Rectal smooth muscle tissue (tissue), 1 donor: ENCODE measurements around the gene SCFD2.

Experiments
- H3K27ac ChIP-seq: one replicate; pipeline ENCODE4 v1.7.0; 2013; ENCODE audit warnings: low read depth, low read length, inconsistent platforms
- H3K27me3 ChIP-seq: one replicate; pipeline ENCODE4 v1.7.0; 2013; ENCODE audit warnings: low read length; ENCODE audit not compliant: control insufficient read depth, insufficient read depth
- H3K36me3 ChIP-seq: one replicate; pipeline ENCODE4 v1.7.0; 2013; ENCODE audit warnings: low read length; ENCODE audit not compliant: control insufficient read depth, insufficient read depth
- H3K4me1 ChIP-seq: one replicate; pipeline ENCODE4 v1.7.0; 2013; ENCODE audit warnings: low read length; ENCODE audit not compliant: control insufficient read depth, insufficient read depth
- H3K4me3 ChIP-seq: one replicate; pipeline ENCODE4 v1.7.0; 2013; ENCODE audit warnings: low read length
- H3K9ac ChIP-seq: one replicate; pipeline ENCODE4 v1.7.0; 2013; ENCODE audit warnings: low read length

Gene SCFD2

DNA sequence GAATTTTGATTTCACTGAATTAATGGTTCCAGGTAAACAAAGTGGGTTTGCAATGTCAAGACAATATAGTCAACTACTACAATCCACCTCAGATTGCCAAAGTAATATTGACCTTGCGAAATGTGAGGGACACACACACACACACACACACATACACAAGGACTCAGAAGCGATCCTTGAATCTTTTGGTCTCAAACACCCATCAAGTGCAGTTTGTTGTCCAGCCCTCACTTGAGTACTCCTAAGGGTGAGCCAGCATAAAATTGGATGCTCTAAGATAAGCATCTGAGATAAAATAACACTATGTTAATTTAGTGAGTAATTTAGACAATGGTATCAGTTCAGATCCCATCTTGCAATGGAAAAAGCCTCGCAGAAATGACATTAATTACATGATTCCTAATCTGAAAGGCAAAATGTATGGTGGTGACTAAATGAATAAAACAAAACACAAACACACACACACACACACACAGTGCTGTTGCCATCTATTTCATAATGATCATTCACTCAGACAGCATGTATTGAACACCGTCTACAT is 401.2 kb downstream of the SCFD2 start:
- Histone ChIP-seq H3K27ac (no peak overlapping the region), H3K27me3 (no peaks in the 10 kb centered on the region), H3K4me1 (peaks cover 3% of the 10 kb centered on the region), H3K9ac (no peak overlapping the region), H3K36me3 (no peaks in the 10 kb centered on the region), H3K4me3 (no peak overlapping the region)

DNA sequence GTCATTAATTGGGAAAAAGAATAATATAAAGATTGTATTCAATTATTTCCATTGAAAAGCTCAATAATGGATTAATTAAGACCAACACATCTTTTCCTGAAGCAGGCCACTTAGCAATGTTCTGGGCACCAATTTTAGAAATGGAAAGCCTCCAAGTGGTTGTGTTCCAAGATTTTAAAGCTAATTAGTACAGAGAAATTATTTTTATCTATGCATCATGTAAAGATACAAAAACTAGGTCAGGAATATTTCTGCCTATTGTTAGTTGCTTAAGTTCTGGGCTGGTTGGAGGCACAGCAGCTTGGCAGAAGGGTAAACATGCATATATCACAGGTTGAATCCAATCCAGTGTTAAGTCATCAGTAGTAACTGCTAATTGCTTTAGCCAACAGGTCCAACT is 401.9 kb downstream of the SCFD2 start:
- no peak overlapping the region for H3K27ac ChIP-seq
- H3K9ac ChIP-seq, result no peak overlapping the region
- no peak overlapping the region for H3K4me3 ChIP-seq
- H3K27me3 ChIP-seq, result no peaks in the 10 kb centered on the region
- peaks cover 3% of the 10 kb centered on the region for H3K4me1 ChIP-seq
- no peaks in the 10 kb centered on the region for H3K36me3 ChIP-seq

DNA sequence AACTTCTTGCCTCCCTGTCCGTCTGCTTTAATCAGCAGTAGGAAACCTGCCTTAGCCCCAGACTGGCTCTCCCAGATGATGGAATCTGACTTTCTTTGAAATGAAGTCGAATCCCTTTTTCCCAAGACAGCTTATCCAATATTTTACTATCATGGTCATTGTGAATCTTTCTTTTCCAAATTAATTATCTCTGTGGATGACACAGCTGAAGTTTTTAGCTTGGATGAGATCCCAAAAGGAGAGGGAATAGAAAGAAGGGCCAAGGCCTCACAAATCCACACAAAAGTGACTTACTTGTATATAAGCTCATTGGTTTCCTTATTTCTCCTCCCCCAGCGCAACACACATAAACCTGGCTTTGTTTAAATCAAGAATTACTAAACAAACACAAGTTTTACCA is 403.1 kb downstream of the SCFD2 start:
- H3K4me3 ChIP-seq, result no peak overlapping the region
- H3K36me3 ChIP-seq, result no peaks in the 10 kb centered on the region
- peaks cover 3% of the 10 kb centered on the region for H3K4me1 ChIP-seq
- H3K27ac ChIP-seq, result no peak overlapping the region
- no peaks in the 10 kb centered on the region for H3K27me3 ChIP-seq
- H3K9ac ChIP-seq, result no peak overlapping the region

DNA sequence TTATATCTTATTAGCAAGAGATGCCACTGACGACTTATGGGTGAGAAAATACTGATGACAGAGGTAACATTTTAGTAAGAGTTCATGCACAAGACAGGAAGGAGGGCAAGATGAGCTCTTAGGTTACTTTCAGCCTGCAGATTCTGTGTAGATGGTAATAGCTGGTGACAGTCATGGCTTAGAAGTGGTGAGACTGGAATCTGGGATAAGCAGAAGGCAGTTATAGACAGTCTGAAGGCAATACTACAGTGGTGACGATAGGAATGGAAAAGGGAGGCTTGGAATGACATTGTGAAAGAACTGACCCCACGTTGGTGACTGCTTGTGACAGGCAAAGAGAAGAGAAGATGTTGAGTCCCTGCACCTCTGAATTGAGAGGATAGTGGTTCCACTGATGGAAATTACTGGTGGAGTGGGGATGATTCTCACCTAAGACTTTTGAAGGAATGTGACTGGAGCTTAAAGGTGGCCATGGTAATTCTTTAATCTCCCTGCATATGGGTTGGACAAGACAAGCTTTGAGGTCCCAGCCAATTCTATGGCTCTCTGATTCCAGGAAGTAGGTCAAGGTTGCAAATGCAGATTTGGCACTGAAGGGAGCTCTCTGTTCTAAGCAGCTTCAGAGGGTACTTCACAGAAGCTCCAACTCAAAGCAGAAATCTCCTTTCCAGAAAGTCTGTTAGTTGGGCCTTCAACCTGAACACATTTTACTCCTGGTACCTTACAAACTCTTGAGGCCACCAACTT is 404.0 kb downstream of the SCFD2 start:
- H3K27me3 ChIP-seq, result no peaks in the 10 kb centered on the region
- H3K9ac ChIP-seq, result no peak overlapping the region
- no peaks in the 10 kb centered on the region for H3K36me3 ChIP-seq
- no peak overlapping the region for H3K27ac ChIP-seq
- H3K4me3 ChIP-seq, result no peak overlapping the region
- peaks cover 3% of the 10 kb centered on the region for H3K4me1 ChIP-seq

DNA sequence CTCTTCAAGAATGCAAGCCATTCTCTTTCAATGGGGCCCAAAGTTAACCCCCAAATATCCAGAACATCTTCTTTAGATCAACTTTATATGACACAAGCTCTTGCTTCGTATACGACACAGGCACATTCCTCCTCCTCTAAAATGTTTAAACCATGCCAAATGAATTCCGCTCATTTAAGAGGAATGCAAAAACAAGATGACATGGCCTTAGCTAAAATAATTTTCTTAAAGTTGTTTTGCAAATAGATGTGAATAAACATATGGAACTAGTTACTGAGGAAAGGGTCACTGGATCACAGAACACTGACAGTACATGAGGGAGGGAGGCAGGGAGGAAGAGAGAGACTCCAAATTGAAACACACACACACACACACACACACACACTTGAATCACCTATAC is 406.3 kb downstream of the SCFD2 start:
- H3K4me3 ChIP-seq, result no peak overlapping the region
- peaks cover 3% of the 10 kb centered on the region for H3K4me1 ChIP-seq
- no peaks in the 10 kb centered on the region for H3K27me3 ChIP-seq
- no peak overlapping the region for H3K27ac ChIP-seq
- no peak overlapping the region for H3K9ac ChIP-seq
- no peaks in the 10 kb centered on the region for H3K36me3 ChIP-seq

DNA sequence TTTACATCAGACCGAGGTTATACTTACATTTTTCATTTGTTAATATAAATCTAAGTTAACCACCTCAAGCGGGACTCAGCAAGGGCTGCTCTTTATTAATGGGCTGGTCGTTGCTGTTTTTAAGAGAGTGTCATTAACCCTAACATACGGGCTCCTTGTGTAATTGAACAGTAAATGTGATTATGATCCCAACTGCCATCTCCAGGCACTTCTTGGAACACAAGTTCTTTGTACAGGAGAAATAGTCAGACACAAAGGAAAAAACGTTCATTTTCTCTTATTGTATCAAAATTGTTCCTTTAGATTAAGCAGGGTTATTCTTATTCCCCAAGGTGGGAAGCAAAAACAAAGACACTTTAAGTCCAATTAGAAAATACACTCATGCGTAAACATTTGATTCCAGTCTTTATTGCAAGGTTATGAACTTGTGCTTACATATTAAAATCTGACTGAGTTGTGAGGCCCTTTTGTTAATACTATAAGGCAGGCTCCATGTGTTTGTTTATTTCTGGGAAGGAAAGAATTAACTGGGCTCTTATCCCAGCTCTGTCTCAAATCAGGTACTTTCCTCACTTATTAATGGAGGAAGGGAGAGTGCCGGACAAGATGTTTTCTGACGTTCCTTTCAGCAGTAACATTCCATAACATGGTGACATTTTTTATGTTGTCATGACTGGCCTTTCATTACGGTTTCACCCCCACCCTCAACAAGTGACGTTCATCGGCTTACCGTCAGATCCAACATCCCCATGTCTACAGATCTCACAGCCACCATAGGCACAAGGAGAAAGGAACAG is 407.8 kb downstream of the SCFD2 start:
- Histone ChIP-seq H3K27me3 (no peaks in the 10 kb centered on the region), H3K4me1 (no peaks in the 10 kb centered on the region), H3K27ac (peak overlapping the region; percentile 62), H3K36me3 (no peaks in the 10 kb centered on the region), H3K9ac (no peak overlapping the region), H3K4me3 (no peak overlapping the region)

DNA sequence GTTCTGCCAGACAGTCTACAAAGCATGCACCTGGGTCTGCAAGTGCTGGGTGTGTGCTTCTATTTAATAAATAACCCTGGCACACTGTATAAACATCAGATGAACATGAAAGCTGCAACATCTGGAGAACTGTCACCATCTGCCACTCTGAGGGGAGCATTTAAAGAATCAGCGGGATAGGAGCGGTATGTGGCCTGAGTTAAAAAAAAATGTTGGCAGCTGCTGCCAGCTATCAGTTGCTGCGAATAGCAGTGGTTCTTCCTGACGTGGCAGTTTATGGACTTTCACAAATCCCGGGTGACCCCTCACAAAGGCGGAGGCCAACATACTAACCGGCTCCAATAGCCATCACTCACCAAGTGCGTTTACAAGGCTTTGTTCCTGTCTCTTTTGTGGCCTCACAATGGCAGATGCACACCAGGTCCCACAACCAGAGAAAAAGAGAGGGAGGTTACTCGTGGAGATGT is 408.6 kb downstream of the SCFD2 start:
- Histone ChIP-seq H3K4me1 (no peaks in the 10 kb centered on the region), H3K36me3 (no peaks in the 10 kb centered on the region), H3K27ac (peak overlapping the region; percentile 42)

DNA sequence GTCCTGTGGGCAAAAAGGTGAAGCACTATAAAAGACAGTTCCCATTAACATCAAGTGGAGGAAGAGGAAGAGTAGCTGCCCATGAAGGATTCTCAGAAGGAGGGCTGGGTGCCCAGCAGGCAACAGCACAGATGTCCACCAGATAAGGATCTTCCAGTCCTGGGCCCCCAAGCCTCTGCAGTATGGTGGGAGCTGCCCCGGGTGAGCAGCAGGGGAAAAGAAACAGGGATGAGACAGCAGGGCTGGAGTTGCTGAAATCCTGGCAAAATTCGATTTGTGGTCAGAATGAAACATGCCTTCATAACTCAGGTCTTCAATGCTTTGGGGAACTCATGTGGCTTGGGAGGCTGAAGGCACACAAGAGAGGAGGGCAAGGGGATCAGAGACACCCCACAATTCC is 409.2 kb downstream of the SCFD2 start:
- Histone ChIP-seq H3K36me3 (no peaks in the 10 kb centered on the region), H3K27ac (no peak overlapping the region), H3K4me1 (no peaks in the 10 kb centered on the region), H3K27me3 (no peaks in the 10 kb centered on the region), H3K4me3 (no peak overlapping the region), H3K9ac (no peak overlapping the region)

More for the DNA sequence above, 408.6 kb downstream of the SCFD2 start:
- Histone ChIP-seq H3K4me3 (no peak overlapping the region), H3K27me3 (no peaks in the 10 kb centered on the region), H3K9ac (no peak overlapping the region)

DNA sequence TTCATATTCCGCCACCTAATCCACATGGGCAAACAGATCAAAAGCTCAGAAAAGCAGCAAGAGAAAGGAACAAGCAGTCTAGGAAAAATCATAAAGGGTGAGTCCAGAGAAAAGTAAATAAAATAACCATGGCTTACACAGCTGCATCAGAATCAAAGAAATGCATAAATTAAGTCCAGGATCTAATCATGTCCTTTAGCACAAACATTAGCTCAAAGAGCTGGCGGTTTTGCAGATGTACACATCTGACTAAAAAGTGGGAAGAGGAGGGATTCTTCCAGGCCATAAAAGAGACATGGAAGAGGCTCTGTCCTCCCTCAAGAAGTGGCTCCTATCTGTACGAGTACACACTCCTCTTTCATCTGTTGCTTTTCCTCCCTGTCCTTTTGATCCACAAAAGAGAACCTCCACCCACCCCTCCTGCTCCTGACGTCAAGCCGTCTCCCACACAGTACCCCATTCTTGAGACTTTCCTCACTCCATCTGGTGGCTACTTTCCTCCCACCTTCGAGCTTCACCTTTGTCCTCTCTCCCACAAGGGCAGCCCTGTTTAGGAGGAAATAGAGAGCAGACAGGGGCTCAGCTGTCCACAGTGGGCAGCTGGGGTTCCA is 411.2 kb downstream of the SCFD2 start:
- H3K36me3 ChIP-seq, result no peaks in the 10 kb centered on the region
- no peak overlapping the region for H3K9ac ChIP-seq
- no peaks in the 10 kb centered on the region for H3K4me1 ChIP-seq
- no peaks in the 10 kb centered on the region for H3K27me3 ChIP-seq
- no peak overlapping the region for H3K4me3 ChIP-seq
- no peak overlapping the region for H3K27ac ChIP-seq

DNA sequence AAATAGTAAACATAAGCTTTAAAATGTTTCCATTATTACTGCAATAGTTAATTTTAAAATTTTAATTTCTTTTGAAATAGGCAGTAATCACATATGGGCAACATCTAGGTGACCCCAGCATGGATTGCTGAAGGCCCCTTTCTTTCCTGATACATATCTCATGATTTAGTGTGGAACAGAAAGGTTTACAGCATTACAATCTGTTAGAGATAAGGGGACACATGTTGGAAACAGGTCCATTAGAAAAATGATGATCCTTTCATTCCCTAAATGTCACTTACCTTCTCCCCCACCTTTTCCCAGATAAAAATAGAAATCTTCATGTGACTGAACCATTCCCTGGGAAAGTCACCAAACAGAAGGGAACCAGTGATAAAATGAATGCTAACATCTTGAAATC is 413.3 kb downstream of the SCFD2 start:
- Histone ChIP-seq H3K9ac (no peak overlapping the region), H3K4me3 (no peak overlapping the region), H3K4me1 (no peaks in the 10 kb centered on the region), H3K27me3 (no peaks in the 10 kb centered on the region), H3K27ac (no peak overlapping the region), H3K36me3 (no peaks in the 10 kb centered on the region)

DNA sequence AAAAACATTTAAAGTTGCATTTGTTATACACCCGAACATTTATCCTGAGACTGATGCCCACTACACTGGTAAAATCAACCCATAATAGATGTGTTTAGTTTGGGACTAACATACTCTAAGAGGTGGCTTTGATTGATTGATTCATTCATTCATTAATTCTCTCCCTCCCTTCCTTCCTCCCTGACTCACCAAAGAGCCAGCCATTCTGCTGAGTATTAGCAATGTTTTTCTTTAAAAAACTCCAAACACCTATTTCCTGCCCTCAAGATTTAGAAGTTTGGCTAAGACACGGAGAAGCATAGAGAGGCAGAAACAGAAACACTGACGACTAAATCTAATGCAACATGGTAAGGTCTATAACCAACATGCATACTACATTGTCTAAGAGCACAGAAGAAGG is 414.8 kb downstream of the SCFD2 start:
- H3K36me3 ChIP-seq, result no peaks in the 10 kb centered on the region
- no peaks in the 10 kb centered on the region for H3K4me1 ChIP-seq
- no peak overlapping the region for H3K27ac ChIP-seq
- no peak overlapping the region for H3K4me3 ChIP-seq
- H3K27me3 ChIP-seq, result no peaks in the 10 kb centered on the region
- no peak overlapping the region for H3K9ac ChIP-seq

DNA sequence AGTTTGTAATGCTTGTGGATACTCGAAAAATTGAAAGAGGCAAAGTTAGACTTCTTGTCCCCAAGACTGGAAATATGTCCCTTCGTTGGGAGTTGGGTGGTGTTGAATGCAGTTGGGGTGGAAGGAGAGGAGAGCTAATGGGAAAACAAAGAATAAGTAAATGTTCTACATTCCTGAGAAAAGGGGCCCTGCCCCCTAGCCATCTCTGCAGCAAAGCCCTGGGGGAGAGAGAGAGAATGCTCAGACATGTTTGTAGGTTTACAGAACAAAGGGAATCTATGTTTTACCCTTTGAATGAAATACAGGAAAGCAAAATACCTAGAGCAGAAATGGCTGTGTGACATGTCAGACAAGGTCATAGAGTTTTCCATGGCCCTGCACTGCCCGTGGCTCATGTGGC is 415.6 kb downstream of the SCFD2 start:
- H3K4me1 ChIP-seq, result no peaks in the 10 kb centered on the region
- H3K9ac ChIP-seq, result no peak overlapping the region
- H3K27me3 ChIP-seq, result no peaks in the 10 kb centered on the region
- H3K27ac ChIP-seq, result no peak overlapping the region
- H3K4me3 ChIP-seq, result no peak overlapping the region
- H3K36me3 ChIP-seq, result no peaks in the 10 kb centered on the region
